Liver (tissue), 3 donors: ENCODE data around the gene FGF12.

Source experiments
- CTCF ChIP-seq: fragments of 150-350 bp; IDR thresholded peaks from 2 replicates; pipeline ENCODE4 v1.5.1; 2017; ENCODE audit warnings: improper control_type of control experiment, low read depth, low read length; ENCODE audit not compliant: missing input control
- RAD21 ChIP-seq, 2 donors: IDR thresholded peaks; 2 replicates each; pipeline ENCODE4 v1.6.1; 2016; ENCODE audit warnings: antibody characterized with exemption in 2 of 2, mild to moderate bottlenecking in 2 of 2
- TF ChIP-seq, protein P1 (sequence below): IDR thresholded peaks from 2 replicates; pipeline ENCODE4 v1.6.1; 2016; ENCODE audit warnings: antibody characterized with exemption
- donor health status: healthy.
- donor health status: healthy.

GRCh38 chr3:192489579-192489978 is 237.8 kb downstream of the FGF12 start:
- TF ChIP-seq RAD21 (IDR thresholded peaks at IDR 0.05), result no peak
- TF ChIP-seq, protein P1, sequence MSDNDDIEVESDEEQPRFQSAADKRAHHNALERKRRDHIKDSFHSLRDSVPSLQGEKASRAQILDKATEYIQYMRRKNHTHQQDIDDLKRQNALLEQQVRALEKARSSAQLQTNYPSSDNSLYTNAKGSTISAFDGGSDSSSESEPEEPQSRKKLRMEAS, result no peak
- no peak for TF ChIP-seq CTCF
